Liver (tissue), 9 donors: ENCODE data around the gene BRME1. TPM values are rescaled to one million over a fixed set of nuclear protein-coding genes. Genes with fewer than 3 reads are reported as not detected.

ENCODE experiments used
- DNase-seq: peaks from one replicate; pipeline ENCODE4 v3.0.0-alpha.2; 2017; ENCODE audit warnings: low spot score
- H3K27ac ChIP-seq, 2 donors: one replicate each; pipeline ENCODE4 v1.7.0; 2013; ENCODE audit warnings: inconsistent platforms in 2 of 2, low read length in 2 of 2, control low read depth in 1 of 2, low read depth in 1 of 2, mild to moderate bottlenecking in 1 of 2
- H3K27me3 ChIP-seq, 4 donors: one replicate each; pipeline versions ENCODE4 v1.6.1 to v1.7.0; 2013; ENCODE audit warnings: low read length in 3 of 4, inconsistent platforms in 1 of 4, mild to moderate bottlenecking in 1 of 4, moderate library complexity in 1 of 4; ENCODE audit not compliant: control insufficient read depth in 4 of 4, insufficient read depth in 4 of 4
- H3K36me3 ChIP-seq, 4 donors: one replicate each; pipeline versions ENCODE4 v1.6.1 to v1.7.0; 2013; ENCODE audit warnings: low read length in 3 of 4, mild to moderate bottlenecking in 3 of 4, low read depth in 1 of 4, moderate library complexity in 1 of 4; ENCODE audit not compliant: control insufficient read depth in 4 of 4, insufficient read depth in 3 of 4
- H3K4me1 ChIP-seq, 4 donors: one replicate each; pipeline versions ENCODE4 v1.6.1 to v1.7.0; 2013; ENCODE audit warnings: low read length in 3 of 4, mild to moderate bottlenecking in 3 of 4, moderate library complexity in 1 of 4; ENCODE audit not compliant: control insufficient read depth in 4 of 4, insufficient read depth in 4 of 4
- H3K4me3 ChIP-seq, 3 donors: one replicate each; pipeline versions ENCODE4 v1.6.1 to v1.7.0; 2013; ENCODE audit warnings: low read length in 3 of 3, control low read depth in 1 of 3, low read depth in 1 of 3, mild to moderate bottlenecking in 1 of 3
- H3K9ac ChIP-seq, 2 donors: one replicate each; pipeline ENCODE4 v1.7.0; 2013; ENCODE audit warnings: low read length in 2 of 2, mild to moderate bottlenecking in 2 of 2, moderate library complexity in 2 of 2, control low read depth in 1 of 2, low read depth in 1 of 2
- H3K9me3 ChIP-seq, 4 donors: one replicate each; pipeline versions ENCODE4 v1.6.1 to v1.7.0; 2013; ENCODE audit warnings: low read length in 3 of 4; ENCODE audit not compliant: control insufficient read depth in 4 of 4
- ATF3 ChIP-seq: IDR thresholded peaks from 2 replicates; pipeline ENCODE4 v1.6.1; 2016; ENCODE audit warnings: antibody characterized with exemption
- CTCF ChIP-seq: fragments of 150-350 bp; IDR thresholded peaks from 2 replicates; pipeline ENCODE4 v1.5.1; 2017; ENCODE audit warnings: improper control_type of control experiment, low read depth, low read length; ENCODE audit not compliant: missing input control
- EGR1 ChIP-seq, 2 donors: IDR thresholded peaks; 2 replicates each; pipeline ENCODE4 v1.6.1; 2016 to 2018; ENCODE audit warnings: antibody characterized with exemption in 2 of 2, low read depth in 2 of 2
- FOXA1 ChIP-seq: IDR thresholded peaks from 2 replicates; pipeline ENCODE4 v1.6.1; 2016; ENCODE audit warnings: antibody characterized with exemption
- FOXA2 ChIP-seq: IDR thresholded peaks from 2 replicates; pipeline ENCODE4 v1.6.1; 2016; ENCODE audit warnings: antibody characterized with exemption
- HNF4A ChIP-seq, 2 donors: conservative IDR thresholded peaks; 2 replicates each; pipeline ENCODE4 v1.6.1; 2016; ENCODE audit warnings: antibody characterized with exemption in 2 of 2, mild to moderate bottlenecking in 2 of 2
- HNF4G ChIP-seq: IDR thresholded peaks from 2 replicates; pipeline ENCODE4 v1.6.1; 2016; ENCODE audit warnings: antibody characterized with exemption
- JUND ChIP-seq, 2 donors: IDR thresholded peaks; 2 replicates each; pipeline ENCODE4 v1.6.1; 2016; ENCODE audit warnings: antibody characterized with exemption in 2 of 2
- NR2F2 ChIP-seq: IDR thresholded peaks from 2 replicates; pipeline ENCODE4 v1.6.1; 2016; ENCODE audit warnings: antibody characterized with exemption
- RAD21 ChIP-seq, 2 donors: IDR thresholded peaks; 2 replicates each; pipeline ENCODE4 v1.6.1; 2016; ENCODE audit warnings: antibody characterized with exemption in 2 of 2, mild to moderate bottlenecking in 2 of 2
- RXRA ChIP-seq, 2 donors: IDR thresholded peaks; 2 replicates each; pipeline ENCODE4 v1.6.1; 2017 to 2018; ENCODE audit warnings: antibody characterized with exemption in 2 of 2, mild to moderate bottlenecking in 1 of 2
- SP1 ChIP-seq: IDR thresholded peaks from 2 replicates; pipeline ENCODE4 v1.6.1; 2018; ENCODE audit warnings: antibody characterized with exemption, mild to moderate bottlenecking
- TAF1 ChIP-seq: conservative IDR thresholded peaks from 2 replicates; pipeline ENCODE4 v1.6.1; 2016; ENCODE audit warnings: antibody characterized with exemption, mild to moderate bottlenecking
- YY1 ChIP-seq: IDR thresholded peaks from 2 replicates; pipeline ENCODE4 v1.6.1; 2016; ENCODE audit warnings: antibody characterized with exemption, mild to moderate bottlenecking
- ZBTB33 ChIP-seq: IDR thresholded peaks from 2 replicates; pipeline ENCODE4 v1.6.1; 2016; ENCODE audit warnings: antibody characterized with exemption
- WGBS: extraction: QIAGEN DNeasy Blood & Tissue Kit; methylation state at CpG from one replicate; pipeline ENCODE4 v1.1.7; 2013; 5-methylcytosine and 5-hydroxymethylcytosine counted together
- polyA plus RNA-seq, 2 donors: library from polyadenylated mRNA; stranded (reverse) in 1 of 2; unstranded in 1 of 2; fragments of 200-250 nt in 1 of 2; fragments of >200 nt in 1 of 2; fragmentation: Nextera tagmentation in 1 of 2; extraction: Ambion mirVana in 1 of 2; gene quantifications; one replicate each; pipeline versions ENCODE4 v1.2.1 to v1.2.3, GENCODE V29; 2013 to 2015
- total RNA-seq, 2 donors: library from RNA; depleted of rRNA; stranded (reverse); fragments of >200 nt; gene quantifications; one replicate each; pipeline ENCODE4 v1.2.3, GENCODE V29; 2014
- TF ChIP-seq, protein P1 (sequence below): IDR thresholded peaks from 2 replicates; pipeline ENCODE4 v1.6.1; 2016; ENCODE audit warnings: antibody characterized with exemption, mild to moderate bottlenecking
- TF ChIP-seq, protein P2 (sequence below): IDR thresholded peaks from 2 replicates; pipeline ENCODE4 v1.6.1; 2016; ENCODE audit warnings: antibody characterized with exemption
- donor health status: healthy.
- donor health status: healthy.
- donor health status: healthy.
- donor health status: healthy.
- donor health status: healthy.

Gene BRME1
- total and polyA plus RNA-seq, 4 donors = 0.42 to 5.3 (median 0.48) TPM

DNA sequence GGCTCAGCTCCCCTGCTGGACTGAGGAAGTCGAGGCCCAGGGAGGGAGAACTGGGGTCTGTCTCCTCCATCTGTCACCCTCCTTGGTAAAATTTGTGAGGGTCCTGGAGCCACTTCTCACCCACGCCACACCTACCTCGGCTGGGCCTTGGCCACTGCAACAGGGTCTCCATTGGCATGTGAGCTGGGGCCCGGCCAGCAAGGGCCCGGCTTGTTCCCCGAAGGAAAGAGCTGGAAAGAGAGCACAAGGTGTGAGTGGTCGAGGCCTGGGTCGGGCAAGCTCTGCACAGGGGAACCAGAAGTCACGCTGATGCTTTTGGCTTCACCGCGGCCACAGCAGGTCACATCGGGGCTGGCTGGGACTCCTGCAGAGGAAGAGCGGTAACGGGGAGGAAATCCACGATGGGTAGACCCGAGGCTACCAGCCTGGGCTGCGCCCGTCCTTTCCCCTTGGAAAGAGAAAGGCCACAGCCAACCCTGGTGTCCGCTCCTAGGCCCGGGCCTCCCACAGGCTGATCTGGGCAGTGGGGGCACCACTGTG is 20.0 kb downstream of the BRME1 start:
- Histone ChIP-seq H3K4me1 (no peaks in the 10 kb centered on the region), H3K9me3 (no peaks in the 10 kb centered on the region), H3K27me3 (no peaks in the 10 kb centered on the region), H3K27ac (no peak overlapping the region), H3K4me3 (no peak overlapping the region), H3K36me3 (no peaks in the 10 kb centered on the region), H3K9ac (no peak overlapping the region)
- WGBS = 90% methylated on average over 20 of the region's 20 CpGs
- DNase-seq = no peak
- TF ChIP-seq JUND (IDR thresholded peaks at IDR 0.05) (no peak), HNF4G (no peak), RAD21 (IDR thresholded peaks at IDR 0.05) (no peak), TAF1 (no peak), ZBTB33 (no peak), CTCF (no peak)
- TF ChIP-seq, protein P1, sequence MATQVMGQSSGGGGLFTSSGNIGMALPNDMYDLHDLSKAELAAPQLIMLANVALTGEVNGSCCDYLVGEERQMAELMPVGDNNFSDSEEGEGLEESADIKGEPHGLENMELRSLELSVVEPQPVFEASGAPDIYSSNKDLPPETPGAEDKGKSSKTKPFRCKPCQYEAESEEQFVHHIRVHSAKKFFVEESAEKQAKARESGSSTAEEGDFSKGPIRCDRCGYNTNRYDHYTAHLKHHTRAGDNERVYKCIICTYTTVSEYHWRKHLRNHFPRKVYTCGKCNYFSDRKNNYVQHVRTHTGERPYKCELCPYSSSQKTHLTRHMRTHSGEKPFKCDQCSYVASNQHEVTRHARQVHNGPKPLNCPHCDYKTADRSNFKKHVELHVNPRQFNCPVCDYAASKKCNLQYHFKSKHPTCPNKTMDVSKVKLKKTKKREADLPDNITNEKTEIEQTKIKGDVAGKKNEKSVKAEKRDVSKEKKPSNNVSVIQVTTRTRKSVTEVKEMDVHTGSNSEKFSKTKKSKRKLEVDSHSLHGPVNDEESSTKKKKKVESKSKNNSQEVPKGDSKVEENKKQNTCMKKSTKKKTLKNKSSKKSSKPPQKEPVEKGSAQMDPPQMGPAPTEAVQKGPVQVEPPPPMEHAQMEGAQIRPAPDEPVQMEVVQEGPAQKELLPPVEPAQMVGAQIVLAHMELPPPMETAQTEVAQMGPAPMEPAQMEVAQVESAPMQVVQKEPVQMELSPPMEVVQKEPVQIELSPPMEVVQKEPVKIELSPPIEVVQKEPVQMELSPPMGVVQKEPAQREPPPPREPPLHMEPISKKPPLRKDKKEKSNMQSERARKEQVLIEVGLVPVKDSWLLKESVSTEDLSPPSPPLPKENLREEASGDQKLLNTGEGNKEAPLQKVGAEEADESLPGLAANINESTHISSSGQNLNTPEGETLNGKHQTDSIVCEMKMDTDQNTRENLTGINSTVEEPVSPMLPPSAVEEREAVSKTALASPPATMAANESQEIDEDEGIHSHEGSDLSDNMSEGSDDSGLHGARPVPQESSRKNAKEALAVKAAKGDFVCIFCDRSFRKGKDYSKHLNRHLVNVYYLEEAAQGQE = no peak

- Histone ChIP-seq H3K9ac (no peak overlapping the region), H3K4me3 (no peak overlapping the region), H3K9me3 (no peaks in the 10 kb centered on the region), H3K4me1 (peaks cover 0 to 7% (median under 1%) of the 10 kb centered on the region in 4 donors), H3K36me3 (no peaks in the 10 kb centered on the region), H3K27ac (no peak overlapping the region), H3K27me3 (no peaks in the 10 kb centered on the region)
- no peak for DNase-seq
- 72% methylated on average over 26 of the region's 26 CpGs for WGBS
- TF ChIP-seq YY1 (no peak), ZBTB33 (no peak), JUND (IDR thresholded peaks at IDR 0.05) (no peak), RAD21 (IDR thresholded peaks at IDR 0.05) (no peak), HNF4A (conservative IDR thresholded peaks at IDR 0.05) (no peak), TAF1 (no peak), EGR1 (IDR thresholded peaks at IDR 0.05; ENCODE audit: low read depth in 2 of 2) (no peak), SP1 (no peak), NR2F2 (no peak), FOXA2 (no peak), ATF3 (no peak), RXRA (IDR thresholded peaks at IDR 0.05) (no peak), HNF4G (no peak), FOXA1 (no peak)
- TF ChIP-seq, protein P2, sequence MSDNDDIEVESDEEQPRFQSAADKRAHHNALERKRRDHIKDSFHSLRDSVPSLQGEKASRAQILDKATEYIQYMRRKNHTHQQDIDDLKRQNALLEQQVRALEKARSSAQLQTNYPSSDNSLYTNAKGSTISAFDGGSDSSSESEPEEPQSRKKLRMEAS = no peak
- TF ChIP-seq, protein P1 = no peak
These were observed 21.0 kb downstream of the BRME1 start for GRCh38 chr19:13884726-13885591.
